ENCODE measurements around the gene SDCBP2. TPM values are rescaled to one million over a fixed set of nuclear protein-coding genes. Genes with fewer than 3 reads are reported as not detected.

Gene SDCBP2
- total RNA-seq, 1 donor from 2014 or later, result 1.6 TPM

DNA sequence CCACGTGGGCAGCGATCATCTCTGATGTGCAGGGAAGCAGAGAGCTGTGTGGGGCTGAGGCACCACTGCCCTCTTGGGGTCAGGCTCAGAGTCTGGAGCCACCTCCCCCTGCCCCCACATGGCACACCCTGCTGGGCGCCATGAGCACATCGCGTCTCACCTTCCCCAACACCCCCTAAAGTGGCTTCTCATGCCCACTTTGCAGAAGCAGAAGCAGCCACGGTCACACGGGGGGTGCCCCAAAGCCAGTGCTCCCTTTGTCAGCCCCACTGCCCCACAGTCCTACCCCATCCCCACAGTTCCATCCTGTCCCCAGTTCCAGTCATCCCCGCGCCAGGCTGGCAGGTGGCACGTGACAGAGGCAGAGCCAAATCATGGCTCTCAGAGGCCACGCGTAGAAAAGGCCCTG lies 19.5 kb downstream of the SDCBP2 start:
- no peak overlapping the region for H3K4me2 ChIP-seq
- no peaks in the 10 kb centered on the region for H3K36me3 Mint-ChIP-seq
- no peaks in the 10 kb centered on the region for H3K9me3 ChIP-seq (ENCODE audit: low read depth)
- no peak overlapping the region for H2AFZ ChIP-seq (replicated peaks)
- H3K4me3 ChIP-seq, result no peak overlapping the region
- H3K4me1 ChIP-seq, result peaks cover 8% of the 10 kb centered on the region
- peak overlapping the region; percentile 92 for H3K27ac Mint-ChIP-seq
- peaks cover 20% of the 10 kb centered on the region for H3K4me1 Mint-ChIP-seq
- H3K27ac ChIP-seq, result no peak overlapping the region
- no peaks in the 10 kb centered on the region for H3K36me3 ChIP-seq
- H3K27me3 ChIP-seq, result peaks cover 13% of the 10 kb centered on the region
- H3K27me3 Mint-ChIP-seq (ENCODE audit: insufficient read depth, low read depth), result no peaks in the 10 kb centered on the region
- peaks cover 4% of the 10 kb centered on the region for H3F3A ChIP-seq (ENCODE audit: low read depth)
- no peaks in the 10 kb centered on the region for H3K79me2 ChIP-seq (ENCODE audit: low read depth)
- no peak for DNase-seq (ENCODE audit: low spot score)
- no peak overlapping the region for H3K9ac ChIP-seq
- no peak for TF ChIP-seq EZH2 (IDR thresholded peaks at IDR 0.05)
- TF ChIP-seq, protein P1, sequence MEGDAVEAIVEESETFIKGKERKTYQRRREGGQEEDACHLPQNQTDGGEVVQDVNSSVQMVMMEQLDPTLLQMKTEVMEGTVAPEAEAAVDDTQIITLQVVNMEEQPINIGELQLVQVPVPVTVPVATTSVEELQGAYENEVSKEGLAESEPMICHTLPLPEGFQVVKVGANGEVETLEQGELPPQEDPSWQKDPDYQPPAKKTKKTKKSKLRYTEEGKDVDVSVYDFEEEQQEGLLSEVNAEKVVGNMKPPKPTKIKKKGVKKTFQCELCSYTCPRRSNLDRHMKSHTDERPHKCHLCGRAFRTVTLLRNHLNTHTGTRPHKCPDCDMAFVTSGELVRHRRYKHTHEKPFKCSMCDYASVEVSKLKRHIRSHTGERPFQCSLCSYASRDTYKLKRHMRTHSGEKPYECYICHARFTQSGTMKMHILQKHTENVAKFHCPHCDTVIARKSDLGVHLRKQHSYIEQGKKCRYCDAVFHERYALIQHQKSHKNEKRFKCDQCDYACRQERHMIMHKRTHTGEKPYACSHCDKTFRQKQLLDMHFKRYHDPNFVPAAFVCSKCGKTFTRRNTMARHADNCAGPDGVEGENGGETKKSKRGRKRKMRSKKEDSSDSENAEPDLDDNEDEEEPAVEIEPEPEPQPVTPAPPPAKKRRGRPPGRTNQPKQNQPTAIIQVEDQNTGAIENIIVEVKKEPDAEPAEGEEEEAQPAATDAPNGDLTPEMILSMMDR (IDR thresholded peaks at IDR 0.05), result peak; percentile 15
- no peak for TF ChIP-seq EZH2phosphoT487 (IDR thresholded peaks at IDR 0.05)
- H3K9me3 Mint-ChIP-seq, result no peaks in the 10 kb centered on the region
- H4K20me1 ChIP-seq (ENCODE audit: low read depth), result no peaks in the 10 kb centered on the region
- H3K4me3 Mint-ChIP-seq, result no peak overlapping the region

DNA sequence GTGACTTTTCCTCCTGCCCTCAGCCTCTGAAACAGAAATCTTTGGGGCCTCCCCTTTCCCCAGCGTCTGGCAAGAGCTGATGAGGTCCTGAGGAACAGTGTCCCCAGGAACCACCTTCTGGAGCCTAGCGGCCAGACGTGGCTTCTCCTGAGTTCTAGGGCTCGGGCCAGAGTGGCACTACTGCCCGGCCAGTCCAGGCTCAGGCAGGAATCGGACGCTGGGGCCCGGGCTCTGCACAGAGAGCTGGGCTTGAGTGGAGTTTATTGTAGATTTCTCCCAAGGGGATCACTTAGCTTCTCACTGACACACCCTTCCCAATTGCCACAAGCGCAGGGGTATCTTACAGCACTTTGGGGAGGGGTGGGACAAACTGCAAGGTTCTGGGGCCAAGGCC lies 20.2 kb downstream of the SDCBP2 start:
- H3K4me2 ChIP-seq, result no peak overlapping the region
- no peak overlapping the region for H3K4me3 ChIP-seq
- H3F3A ChIP-seq (ENCODE audit: low read depth), result no peaks in the 10 kb centered on the region
- H3K9me3 ChIP-seq (ENCODE audit: low read depth), result no peaks in the 10 kb centered on the region
- H3K36me3 ChIP-seq, result no peaks in the 10 kb centered on the region
- H3K27ac Mint-ChIP-seq, result peak overlapping the region; percentile 83
- peaks cover 17% of the 10 kb centered on the region for H3K4me1 Mint-ChIP-seq
- H3K27me3 ChIP-seq, result peaks cover 13% of the 10 kb centered on the region
- H3K79me2 ChIP-seq (ENCODE audit: low read depth), result no peaks in the 10 kb centered on the region
- peaks cover 8% of the 10 kb centered on the region for H3K4me1 ChIP-seq
- H4K20me1 ChIP-seq (ENCODE audit: low read depth), result no peaks in the 10 kb centered on the region
- no peak overlapping the region for H3K27ac ChIP-seq
- no peak overlapping the region for H2AFZ ChIP-seq (replicated peaks)
- H3K4me3 Mint-ChIP-seq, result no peak overlapping the region
- no peak for DNase-seq (ENCODE audit: low spot score)
- H3K27me3 Mint-ChIP-seq (ENCODE audit: insufficient read depth, low read depth), result no peaks in the 10 kb centered on the region
- no peaks in the 10 kb centered on the region for H3K9me3 Mint-ChIP-seq
- no peak overlapping the region for H3K9ac ChIP-seq
- TF ChIP-seq EZH2 (IDR thresholded peaks at IDR 0.05), result no peak
- TF ChIP-seq, protein P1 (IDR thresholded peaks at IDR 0.05), result no peak
- no peak for TF ChIP-seq EZH2phosphoT487 (IDR thresholded peaks at IDR 0.05)
- H3K36me3 Mint-ChIP-seq, result no peaks in the 10 kb centered on the region

DNA sequence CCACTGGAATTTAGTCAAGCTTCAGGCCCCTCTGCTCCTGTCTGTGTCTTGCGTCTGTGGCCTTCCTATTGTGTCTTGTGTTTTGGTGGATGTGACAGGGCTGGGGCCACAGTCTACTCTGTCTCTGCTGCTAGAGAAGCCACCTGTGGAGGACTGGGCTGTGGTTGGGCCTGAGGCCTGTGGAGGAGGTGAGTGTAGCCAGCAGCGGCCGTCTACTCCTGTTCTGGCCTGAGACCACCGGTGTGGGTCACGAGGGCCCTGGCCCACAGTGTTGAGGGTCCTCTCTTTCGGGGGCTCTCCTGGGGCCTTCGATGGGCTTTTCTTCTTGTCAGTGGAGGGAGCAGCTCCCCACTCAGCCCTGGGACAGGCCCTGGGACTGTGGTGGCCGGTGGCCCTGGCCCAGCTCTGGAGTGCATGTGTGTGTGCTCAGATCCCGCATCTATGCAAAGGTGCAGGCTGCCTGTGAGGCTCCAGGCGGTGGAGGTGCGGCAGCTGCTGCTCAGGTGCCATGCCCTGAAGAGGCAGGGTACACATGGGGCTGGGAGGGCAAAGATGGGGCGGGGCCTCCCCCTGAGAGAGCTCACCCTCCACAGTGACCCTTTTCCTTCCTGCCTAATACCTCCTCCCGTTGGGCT lies 20.8 kb downstream of the SDCBP2 start:
- TF ChIP-seq, protein P1 (IDR thresholded peaks at IDR 0.05), result no peak
- TF ChIP-seq EZH2phosphoT487 (IDR thresholded peaks at IDR 0.05) (no peak), EZH2 (IDR thresholded peaks at IDR 0.05) (no peak)
- Histone ChIP-seq H3K79me2 (ENCODE audit: low read depth) (no peaks in the 10 kb centered on the region), H3K4me3 (no peak overlapping the region), H3K36me3 (no peaks in the 10 kb centered on the region), H3F3A (ENCODE audit: low read depth) (no peaks in the 10 kb centered on the region), H3K27me3 (peaks cover 10% of the 10 kb centered on the region), H3K9ac (no peak overlapping the region), H2AFZ (replicated peaks) (no peak overlapping the region), H3K27ac (no peak overlapping the region), H3K4me2 (no peak overlapping the region), H3K4me1 (peaks cover 8% of the 10 kb centered on the region), H4K20me1 (ENCODE audit: low read depth) (no peaks in the 10 kb centered on the region), H3K9me3 (ENCODE audit: low read depth) (no peaks in the 10 kb centered on the region)
- DNase-seq (ENCODE audit: low spot score), result no peak
- peaks cover 16% of the 10 kb centered on the region for H3K4me1 Mint-ChIP-seq
- H3K36me3 Mint-ChIP-seq, result no peaks in the 10 kb centered on the region
- H3K27me3 Mint-ChIP-seq (ENCODE audit: insufficient read depth, low read depth), result no peaks in the 10 kb centered on the region
- no peaks in the 10 kb centered on the region for H3K9me3 Mint-ChIP-seq
- peak overlapping the region; percentile 83 for H3K27ac Mint-ChIP-seq
- no peak overlapping the region for H3K4me3 Mint-ChIP-seq

Data from neural progenitor cell (in vitro differentiated cells).